HEK293 (cell line): ENCODE results near the gene METTL23.

Source experiments
- CTCF ChIA-PET: fragments of 350-600 bp; formaldehyde crosslinking; extraction: SDS; loops from one replicate; lab custom pipeline; 2021; ENCODE audit warnings: antibody characterized with exemption; lab: Yijun Ruan, JAX
- POLR2A ChIA-PET: fragments of 300-600 bp; formaldehyde crosslinking; extraction: SDS; loops from one replicate; lab custom pipeline; 2020; ENCODE audit warnings: antibody characterized with exemption, inconsistent platforms; lab: Yijun Ruan, JAX
- H3K27ac ChIP-seq: fragments of 200-500 bp; sonication (Bioruptor generic); 2 replicates; pipeline ENCODE4 v1.5.1; 2014; ENCODE audit warnings: low read depth, low read length, control low read depth, inconsistent platforms; ENCODE audit errors: extremely low read depth
- H3K36me3 ChIP-seq, 2 experiments: fragments of 200-500 bp in 1 of 2; sonication (Bioruptor generic) in 1 of 2; 1 replicate in 1 of 2; 2 replicates in 1 of 2; pipeline ENCODE4 v1.5.1; 2014 to 2017; ENCODE audit warnings: inconsistent platforms in 2 of 2, low read length in 2 of 2; ENCODE audit not compliant: control insufficient read depth in 2 of 2, insufficient read depth in 1 of 2
- H3K4me1 ChIP-seq: fragments of 200-500 bp; sonication (Bioruptor generic); 2 replicates; pipeline ENCODE4 v1.5.1; 2014; ENCODE audit warnings: mild to moderate bottlenecking, low read length, inconsistent platforms; ENCODE audit not compliant: control insufficient read depth, insufficient read depth
- H3K4me3 ChIP-seq: 2 replicates; pipeline ENCODE4 v1.5.1; 2011; ENCODE audit warnings: low read depth, mild to moderate bottlenecking, control low read depth, low read length, moderate library complexity
- H3K9me3 ChIP-seq: fragments of 200-500 bp; sonication (Bioruptor generic); 2 replicates; pipeline ENCODE4 v1.5.1; 2014; ENCODE audit warnings: low read depth, low read length, inconsistent platforms; ENCODE audit not compliant: control insufficient read depth, insufficient read depth
- BCL11B ChIP-seq: fragments of 450-650 bp; formaldehyde crosslinking; IDR thresholded peaks from 2 replicates; pipeline ENCODE4 v1.5.1; 2016; ENCODE audit warnings: low read depth, missing biosample characterization, missing genetic modification characterization
- GLIS1 ChIP-seq: fragments of 450-650 bp; formaldehyde crosslinking; IDR thresholded peaks from 2 replicates; pipeline ENCODE4 v1.5.1; 2016; ENCODE audit warnings: missing biosample characterization, missing genetic modification characterization
- HOXA7 ChIP-seq: sonication (generic); formaldehyde crosslinking; IDR thresholded peaks from 2 replicates; pipeline ENCODE4 v1.8.1; 2022; ENCODE audit warnings: missing genetic modification reagents, borderline replicate concordance
- HOXC10 ChIP-seq: sonication (generic); formaldehyde crosslinking; IDR thresholded peaks from 2 replicates; pipeline ENCODE4 v1.8.1; 2023; ENCODE audit warnings: mild to moderate bottlenecking, missing genetic modification reagents
- IKZF3 ChIP-seq: fragments of 450-650 bp; IDR thresholded peaks from 2 replicates; pipeline ENCODE4 v1.5.0; 2018; ENCODE audit warnings: missing biosample characterization, mild to moderate bottlenecking, missing genetic modification characterization, moderate library complexity
- INSM2 ChIP-seq: fragments of 450-650 bp; formaldehyde crosslinking; IDR thresholded peaks from 2 replicates; pipeline ENCODE4 v1.5.1; 2016; ENCODE audit warnings: missing biosample characterization, missing genetic modification characterization
- MZF1 ChIP-seq: fragments of 450-650 bp; formaldehyde crosslinking; IDR thresholded peaks from 2 replicates; pipeline ENCODE4 v1.5.1; 2017; ENCODE audit warnings: missing biosample characterization, missing genetic modification characterization, borderline replicate concordance
- OSR2 ChIP-seq: fragments of 450-650 bp; formaldehyde crosslinking; IDR thresholded peaks from 2 replicates; pipeline ENCODE4 v1.5.1; 2016; ENCODE audit warnings: missing biosample characterization, missing genetic modification characterization
- PRDM1 ChIP-seq: fragments of 450-650 bp; formaldehyde crosslinking; IDR thresholded peaks from 2 replicates; pipeline ENCODE4; 2016; ENCODE audit warnings: missing biosample characterization, missing genetic modification characterization
- SP7 ChIP-seq: fragments of 450-650 bp; formaldehyde crosslinking; IDR thresholded peaks from 2 replicates; pipeline ENCODE4 v1.5.1; 2016; ENCODE audit warnings: missing biosample characterization, missing genetic modification characterization
- TCF7L2 ChIP-seq: IDR thresholded peaks from 2 replicates; pipeline ENCODE4 v1.6.1; 2011; ENCODE audit warnings: low read depth, mild to moderate bottlenecking, inconsistent platforms, low read length, moderate library complexity, borderline replicate concordance
- ZEB2 ChIP-seq: fragments of 450-650 bp; formaldehyde crosslinking; IDR thresholded peaks from 2 replicates; pipeline ENCODE4 v1.5.1; 2016; ENCODE audit warnings: missing biosample characterization, missing genetic modification characterization
- ZFP41 ChIP-seq: fragments of 450-650 bp; formaldehyde crosslinking; IDR thresholded peaks from 2 replicates; pipeline ENCODE4 v1.5.1; 2016; ENCODE audit warnings: missing biosample characterization, missing genetic modification characterization, borderline replicate concordance
- ZNF132 ChIP-seq: fragments of 450-650 bp; formaldehyde crosslinking; IDR thresholded peaks from 2 replicates; pipeline ENCODE4 v1.5.1; 2017; ENCODE audit warnings: missing biosample characterization, missing genetic modification characterization, borderline replicate concordance
- ZNF175 ChIP-seq: fragments of 450-650 bp; formaldehyde crosslinking; IDR thresholded peaks from 2 replicates; pipeline ENCODE4 v1.5.1; 2016; ENCODE audit warnings: missing biosample characterization, missing genetic modification characterization
- ZNF239 ChIP-seq: fragments of 450-650 bp; formaldehyde crosslinking; IDR thresholded peaks from 2 replicates; pipeline ENCODE4 v1.5.1; 2016; ENCODE audit warnings: missing biosample characterization, missing genetic modification characterization
- ZNF266 ChIP-seq: fragments of 450-650 bp; formaldehyde crosslinking; IDR thresholded peaks from 2 replicates; pipeline ENCODE4 v1.5.1; 2016; ENCODE audit warnings: missing biosample characterization, missing genetic modification characterization, low read depth
- ZNF311 ChIP-seq: fragments of 450-650 bp; formaldehyde crosslinking; IDR thresholded peaks from 2 replicates; pipeline ENCODE4 v1.5.1; 2017; ENCODE audit warnings: missing biosample characterization, missing genetic modification characterization, borderline replicate concordance
- ZNF518A ChIP-seq: fragments of 450-650 bp; formaldehyde crosslinking; conservative IDR thresholded peaks from 2 replicates; pipeline ENCODE4 v1.5.1; 2016; ENCODE audit warnings: low read depth, missing biosample characterization, missing genetic modification characterization
- ZNF558 ChIP-seq: fragments of 450-650 bp; formaldehyde crosslinking; IDR thresholded peaks from 2 replicates; pipeline ENCODE4 v1.5.1; 2016; ENCODE audit warnings: missing biosample characterization, missing genetic modification characterization
- ZNF610 ChIP-seq: fragments of 450-650 bp; formaldehyde crosslinking; IDR thresholded peaks from 2 replicates; pipeline ENCODE4 v1.5.1; 2016; ENCODE audit warnings: missing biosample characterization, missing genetic modification characterization, borderline replicate concordance
- ZNF654 ChIP-seq: fragments of 450-650 bp; formaldehyde crosslinking; IDR thresholded peaks from 2 replicates; pipeline ENCODE4 v1.5.1; 2016; ENCODE audit warnings: low read depth, missing biosample characterization, missing genetic modification characterization
- ZNF747 ChIP-seq: fragments of 450-650 bp; formaldehyde crosslinking; IDR thresholded peaks from 2 replicates; pipeline ENCODE4 v1.5.1; 2016; ENCODE audit warnings: missing biosample characterization, missing genetic modification characterization
- ZNF843 ChIP-seq: fragments of 450-650 bp; formaldehyde crosslinking; IDR thresholded peaks from 2 replicates; pipeline ENCODE4 v1.5.1; 2016; ENCODE audit warnings: missing biosample characterization, missing genetic modification characterization
- ZSCAN23 ChIP-seq: fragments of 450-650 bp; formaldehyde crosslinking; IDR thresholded peaks from 2 replicates; pipeline ENCODE4 v1.5.1; 2016; ENCODE audit warnings: missing biosample characterization, missing genetic modification characterization
- TF ChIP-seq, protein P1 (sequence below): fragments of 450-650 bp; IDR thresholded peaks from 2 replicates; pipeline ENCODE4 v1.5.1; 2018; ENCODE audit warnings: missing biosample characterization, mild to moderate bottlenecking, missing genetic modification characterization
- TF ChIP-seq, protein P2 (sequence below): fragments of 450-650 bp; formaldehyde crosslinking; IDR thresholded peaks from 2 replicates; pipeline ENCODE4 v1.5.1; 2016; ENCODE audit warnings: missing biosample characterization, missing genetic modification characterization

The METTL23 gene

DNA sequence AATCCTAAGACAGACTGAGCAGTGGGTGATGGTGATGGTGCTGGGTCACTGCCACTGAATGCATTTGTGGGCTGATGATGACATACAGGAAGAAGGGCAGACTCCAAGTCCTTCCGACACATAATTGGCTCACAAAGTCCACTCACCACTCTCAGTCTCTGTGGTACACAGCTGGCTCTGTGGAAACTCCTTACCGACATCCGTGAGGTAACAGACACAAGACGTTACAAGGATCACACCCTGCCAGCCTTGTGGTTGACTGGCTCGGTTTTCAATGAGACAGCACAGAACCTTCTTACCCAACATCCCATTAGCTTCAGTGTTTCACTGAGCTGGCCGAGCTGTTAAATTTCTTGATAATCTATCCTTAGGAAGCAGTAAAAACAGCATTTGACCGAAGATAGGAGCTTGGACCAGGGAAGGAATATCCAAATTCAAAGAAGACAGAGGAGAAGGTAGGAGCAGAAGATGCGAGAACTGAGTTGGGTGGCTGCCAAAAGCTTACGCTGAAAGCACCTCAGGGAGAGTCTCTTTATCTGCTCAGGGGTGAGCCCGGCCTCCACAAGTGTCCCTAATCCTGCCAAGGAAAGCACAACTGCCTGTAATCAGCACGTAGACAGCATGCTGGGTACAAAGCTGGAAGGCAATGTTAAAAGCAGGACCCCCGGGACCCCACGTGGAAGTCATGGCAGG lies 10.3 kb upstream of the METTL23 start (continued):
- TF ChIP-seq ZNF518A (tag by site-specific recombination) = no peak
- peak; percentile 50; the same call in 1 of the 2 replicates for TF ChIP-seq SP7 (tag by site-specific recombination)
- no peak for TF ChIP-seq ZNF132 (tag by site-specific recombination)
- TF ChIP-seq TCF7L2 = no peak
- peak; percentile 59; the same call in 1 of the 2 replicates for TF ChIP-seq ZNF843 (tag by site-specific recombination)

GRCh38 chr17:76716839-76717215 lies 9.8 kb upstream of the METTL23 start:
- ChIA-PET CTCF (interaction anchor here (0.5 to 9.8 kb wide), 14 partner anchors 9 to 531 kb away, joined by 3 to 175 read pairs (median 6); partner anchors contain the start of genes JMJD6 and METTL23), POLR2A (interaction anchor here (0.6 to 3.1 kb wide), 17 partner anchors 8 to 1720 kb away, joined by 3 to 22 read pairs (median 4); partner anchors contain the start of genes JMJD6, METTL23 and MFSD11)
- Histone ChIP-seq H3K27ac (peak overlapping the region; percentile 70), H3K4me3 (no peak overlapping the region), H3K4me1 (peaks cover 27% of the 10 kb centered on the region), H3K9me3 (no peaks in the 10 kb centered on the region), H3K36me3 (peaks cover 48 to 86% of the 10 kb centered on the region in 2 experiments)
- no peak for TF ChIP-seq ZNF311 (tag by site-specific recombination)
- TF ChIP-seq HOXA7 (CRISPR knock-in tag) = no peak
- TF ChIP-seq OSR2 (tag by site-specific recombination) = no peak
- TF ChIP-seq, protein P1, sequence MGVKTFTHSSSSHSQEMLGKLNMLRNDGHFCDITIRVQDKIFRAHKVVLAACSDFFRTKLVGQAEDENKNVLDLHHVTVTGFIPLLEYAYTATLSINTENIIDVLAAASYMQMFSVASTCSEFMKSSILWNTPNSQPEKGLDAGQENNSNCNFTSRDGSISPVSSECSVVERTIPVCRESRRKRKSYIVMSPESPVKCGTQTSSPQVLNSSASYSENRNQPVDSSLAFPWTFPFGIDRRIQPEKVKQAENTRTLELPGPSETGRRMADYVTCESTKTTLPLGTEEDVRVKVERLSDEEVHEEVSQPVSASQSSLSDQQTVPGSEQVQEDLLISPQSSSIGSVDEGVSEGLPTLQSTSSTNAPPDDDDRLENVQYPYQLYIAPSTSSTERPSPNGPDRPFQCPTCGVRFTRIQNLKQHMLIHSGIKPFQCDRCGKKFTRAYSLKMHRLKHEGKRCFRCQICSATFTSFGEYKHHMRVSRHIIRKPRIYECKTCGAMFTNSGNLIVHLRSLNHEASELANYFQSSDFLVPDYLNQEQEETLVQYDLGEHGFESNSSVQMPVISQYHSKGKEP (tag by site-specific recombination) = 0 out of 2 replicates have a peak, but pooled peaks have one; percentile 34
- no peak for TF ChIP-seq IKZF3 (tag by site-specific recombination)
- no peak for TF ChIP-seq ZNF558 (tag by site-specific recombination)
- no peak for TF ChIP-seq ZSCAN23 (tag by site-specific recombination)
- TF ChIP-seq ZNF239 = no peak
- no peak for TF ChIP-seq ZEB2 (tag by site-specific recombination)
- TF ChIP-seq ZNF610 (tag by site-specific recombination) = no peak
- no peak for TF ChIP-seq HOXC10 (CRISPR knock-in tag)
- no peak for TF ChIP-seq GLIS1 (tag by site-specific recombination)
- no peak for TF ChIP-seq PRDM1 (tag by site-specific recombination)
- 0 out of 2 replicates have a peak, but pooled peaks have one; percentile 1 for TF ChIP-seq MZF1
- no peak for TF ChIP-seq ZNF747 (tag by site-specific recombination)
- no peak for TF ChIP-seq ZFP41 (tag by site-specific recombination)
- TF ChIP-seq ZNF266 (tag by site-specific recombination) = no peak
- TF ChIP-seq INSM2 (tag by site-specific recombination) = 0 out of 2 replicates have a peak, but pooled peaks have one; percentile 1
- TF ChIP-seq ZNF654 (tag by site-specific recombination) = no peak
- TF ChIP-seq, protein P2, sequence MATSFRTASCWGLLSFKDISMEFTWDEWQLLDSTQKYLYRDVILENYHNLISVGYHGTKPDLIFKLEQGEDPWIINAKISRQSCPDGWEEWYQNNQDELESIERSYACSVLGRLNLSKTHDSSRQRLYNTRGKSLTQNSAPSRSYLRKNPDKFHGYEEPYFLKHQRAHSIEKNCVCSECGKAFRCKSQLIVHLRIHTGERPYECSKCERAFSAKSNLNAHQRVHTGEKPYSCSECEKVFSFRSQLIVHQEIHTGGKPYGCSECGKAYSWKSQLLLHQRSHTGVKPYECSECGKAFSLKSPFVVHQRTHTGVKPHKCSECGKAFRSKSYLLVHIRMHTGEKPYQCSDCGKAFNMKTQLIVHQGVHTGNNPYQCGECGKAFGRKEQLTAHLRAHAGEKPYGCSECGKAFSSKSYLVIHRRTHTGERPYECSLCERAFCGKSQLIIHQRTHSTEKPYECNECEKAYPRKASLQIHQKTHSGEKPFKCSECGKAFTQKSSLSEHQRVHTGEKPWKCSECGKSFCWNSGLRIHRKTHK (tag by site-specific recombination) = no peak
- no peak for TF ChIP-seq ZNF175 (tag by site-specific recombination)
- no peak for TF ChIP-seq BCL11B (tag by site-specific recombination)
